K562 (cell line): Measurements from ENCODE around the gene RSPH9.

Source experiments
- EZH2 ChIP-seq: IDR thresholded peaks from 2 replicates; pipeline ENCODE4 v1.6.1; 2012; ENCODE audit warnings: low read depth, mild to moderate bottlenecking, inconsistent platforms, low read length, borderline replicate concordance
- POLR2AphosphoS5 ChIP-seq: IDR thresholded peaks from 2 replicates; pipeline ENCODE4 v1.6.1; 2011; ENCODE audit warnings: mild to moderate bottlenecking, low read depth, low read length, moderate library complexity; ENCODE audit not compliant: control insufficient read depth, insufficient read depth
- RFX5 ChIP-seq: IDR thresholded peaks from 2 replicates; pipeline ENCODE4 v1.6.1; 2011; ENCODE audit warnings: low read depth, mild to moderate bottlenecking, improper control_type of control experiment, low read length
- ZKSCAN1 ChIP-seq: fragments of 150-350 bp; IDR thresholded peaks from 2 replicates; pipeline ENCODE4 v1.6.1; 2016; ENCODE audit warnings: low read depth, low read length

DNA sequence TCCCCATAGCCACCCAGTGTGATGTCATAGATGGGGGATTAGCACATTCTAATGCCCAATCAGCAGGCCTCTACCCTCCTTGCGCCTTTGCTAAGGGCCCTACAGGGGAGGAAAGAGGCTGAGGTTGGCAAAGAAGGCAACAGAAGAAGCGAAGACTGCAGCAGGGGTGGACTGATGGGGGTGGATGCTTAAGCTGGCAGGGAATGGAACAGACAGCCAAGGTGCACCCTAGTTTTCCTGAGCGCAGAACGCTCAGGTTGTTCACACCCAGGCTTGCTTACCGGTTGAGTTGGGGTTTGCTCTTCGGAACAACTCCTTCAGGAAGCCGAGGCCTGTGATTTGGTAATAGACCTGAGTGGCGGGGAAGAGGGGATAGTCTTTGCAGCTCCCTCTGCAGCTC, 30.1 kb downstream of the RSPH9 start:
- no peak for TF ChIP-seq EZH2
- 0 out of 2 replicates have a peak, but pooled peaks have one; percentile 4 for TF ChIP-seq POLR2AphosphoS5
- TF ChIP-seq RFX5 = no peak
- no peak for TF ChIP-seq ZKSCAN1
